Thyroid gland (tissue), 4 donors: ENCODE measurements around the gene C12orf43. TPM values are rescaled to one million over a fixed set of nuclear protein-coding genes. Genes with fewer than 3 reads are reported as not detected.
"Not testable (repeated sequence)": the region's sequence is repeated elsewhere in the genome, so short reads cannot be mapped to it uniquely, and the experiment has no call there.

Experiments
- DNase-seq, 2 donors: peaks; one replicate each; pipeline ENCODE4 v3.0.0-alpha.2; 2019
- H3K27ac ChIP-seq, 3 donors: fragments of 200-600 bp; sonication (generic); 1 replicate in 2 of 3; 2 replicates in 1 of 3; pipeline ENCODE4 v1.5.1; 2016 to 2019; ENCODE audit warnings: mild to moderate bottlenecking in 1 of 3, moderate library complexity in 1 of 3
- H3K27me3 ChIP-seq: fragments of 200-600 bp; sonication (generic); one replicate; pipeline ENCODE4 v1.5.1; 2019
- H3K36me3 ChIP-seq, 2 donors: fragments of 200-600 bp; sonication (generic); one replicate each; pipeline ENCODE4 v1.5.1; 2016 to 2019
- H3K4me1 ChIP-seq, 2 donors: fragments of 200-600 bp; sonication (generic); one replicate each; pipeline ENCODE4 v1.5.1; 2017 to 2019
- H3K4me3 ChIP-seq, 3 donors: fragments of 200-600 bp; sonication (generic); replicated peaks in 1 of 3; 1 replicate in 2 of 3; 2 replicates in 1 of 3; pipeline ENCODE4 v1.5.1; 2016; ENCODE audit warnings: mild to moderate bottlenecking in 1 of 3
- H3K9me3 ChIP-seq: fragments of 200-600 bp; sonication (generic); one replicate; pipeline ENCODE4 v1.5.1; 2017
- CTCF ChIP-seq, 6 experiments: fragments of 200-600 bp in 3 of 6; fragments of 450-650 bp in 3 of 6; sonication (generic) in 3 of 6; IDR thresholded peaks; one replicate each; pipeline ENCODE4 v1.5.1; 2016 to 2019; ENCODE audit warnings: antibody characterized with exemption in 6 of 6, mild to moderate bottlenecking in 2 of 6, inconsistent platforms in 1 of 6, moderate library complexity in 1 of 6
- POLR2A ChIP-seq, 2 donors: fragments of 450-650 bp; IDR thresholded peaks; one replicate each; pipeline ENCODE4 v1.6.1; 2017; ENCODE audit warnings: antibody characterized with exemption in 2 of 2, mild to moderate bottlenecking in 2 of 2, moderate library complexity in 1 of 2
- WGBS, 2 donors: methylation state at CpG; one replicate each; pipeline ENCODE4 v1.1.5; 2017; 5-methylcytosine and 5-hydroxymethylcytosine counted together
- intact Hi-C: fragments of 100-400 bp; cut with DNase I; formaldehyde crosslinking; loops from one replicate; pipeline ENCODE4 v1.15.1; 2023
- total RNA-seq, 4 donors: library from RNA; depleted of rRNA; stranded (reverse); fragments of >200 nt; gene quantifications; one replicate each; pipeline ENCODE4 v1.2.3, GENCODE V29; 2016

Gene C12orf43
- total RNA-seq: 10 to 100 TPM; 11.3 to 15.8 (median 13.0) TPM

- no peaks in the 10 kb centered on the region for H3K9me3 ChIP-seq
- TF ChIP-seq CTCF (IDR thresholded peaks at IDR 0.05) (peak in 1 of 6 experiments; percentile 16), POLR2A (IDR thresholded peaks at IDR 0.05) (peak in 1 of 2 donors; percentile 53)
- WGBS, 2 donors: 2 to 3% methylated on average over 18 to 33 of the region's 34 CpGs
- intact Hi-C loops: no loop called here
- H3K4me1 ChIP-seq: peaks cover 5 to 6% of the 10 kb centered on the region in 2 donors
- DNase-seq: peak; percentile 91 to 92
- no peaks in the 10 kb centered on the region for H3K36me3 ChIP-seq
- peak within 1 kb of the TSS; percentile 70 to 88 (median 74) for H3K4me3 ChIP-seq
- no peaks in the 10 kb centered on the region for H3K27me3 ChIP-seq
- H3K27ac ChIP-seq: peak within 1 kb of the TSS in 2 of 3 donors; percentile 39 to 60
Observed at GRCh38 chr12:121015825-121016766, at the start of gene C12orf43. C12orf43 (minus strand) TSS chr12:121016487; CDS start chr12:121016474, 13 bp downstream.

- H3K4me1 ChIP-seq: peaks cover 2 to 3% of the 10 kb centered on the region in 2 donors
- no peak overlapping the region for H3K27ac ChIP-seq
- no peak for DNase-seq
- TF ChIP-seq POLR2A (IDR thresholded peaks at IDR 0.05) (no peak), CTCF (IDR thresholded peaks at IDR 0.05) (no peak)
- H3K4me3 ChIP-seq: no peak overlapping the region
- no peaks in the 10 kb centered on the region for H3K27me3 ChIP-seq
- H3K36me3 ChIP-seq: no peaks in the 10 kb centered on the region
- intact Hi-C loops: no loop called here
- 59 to 65% methylated on average over 2 of the region's 2 CpGs for WGBS, 2 donors
- no peaks in the 10 kb centered on the region for H3K9me3 ChIP-seq
Observed at GRCh38 chr12:121065345-121065744, 49.1 kb upstream of the C12orf43 start.

GRCh38 chr12:121064586-121064985 lies 48.3 kb upstream of the C12orf43 start:
- WGBS, 2 donors: 93 to 95% methylated on average over 12 of the region's 12 CpGs
- intact Hi-C loops, DNase-seq, H3K36me3 ChIP-seq, H3K4me1 ChIP-seq, H3K27me3 ChIP-seq, H3K27ac ChIP-seq, H3K4me3 ChIP-seq, H3K9me3 ChIP-seq: not testable (repeated sequence)

- no peak for DNase-seq
- TF ChIP-seq POLR2A (IDR thresholded peaks at IDR 0.05): no peak
- TF ChIP-seq CTCF (IDR thresholded peaks at IDR 0.05): no peak
- Histone ChIP-seq H3K36me3 (no peaks in the 10 kb centered on the region), H3K27me3 (no peaks in the 10 kb centered on the region), H3K9me3 (no peaks in the 10 kb centered on the region), H3K4me1 (peaks cover 8 to 11% of the 10 kb centered on the region in 2 donors), H3K27ac (no peak overlapping the region), H3K4me3 (no peak overlapping the region)
- 87 to 95% methylated on average over 1 of the region's 1 CpG for WGBS, 2 donors
- intact Hi-C loops: no loop called here
Observed at GRCh38 chr12:121064116-121064515, 47.8 kb upstream of the C12orf43 start.

GRCh38 chr12:121062391-121063045 lies 46.2 kb upstream of the C12orf43 start:
- Histone ChIP-seq H3K27ac (no peak overlapping the region), H3K27me3 (no peaks in the 10 kb centered on the region), H3K36me3 (no peaks in the 10 kb centered on the region), H3K9me3 (no peaks in the 10 kb centered on the region), H3K4me3 (no peak overlapping the region), H3K4me1 (peaks cover 8 to 11% of the 10 kb centered on the region in 2 donors)
- intact Hi-C loops: no loop called here
- WGBS, 2 donors: 91 to 95% methylated on average over 11 of the region's 11 CpGs
- TF ChIP-seq POLR2A (IDR thresholded peaks at IDR 0.05) (no peak), CTCF (IDR thresholded peaks at IDR 0.05) (no peak)
- DNase-seq: no peak
